ENCODE data around the gene ZFYVE28.

Gene ZFYVE28

GRCh38 chr4:2425386-2426068, 7.1 kb upstream of the ZFYVE28 start:
- no peak for TF ChIP-seq EZH2phosphoT487 (conservative IDR thresholded peaks at IDR 0.05; ENCODE audit: low read length)
- no peak for TF ChIP-seq CTCF (IDR thresholded peaks at IDR 0.05; ENCODE audit: insufficient read depth, low read length, poor library complexity, severe bottlenecking)

GRCh38 chr4:2424581-2424980, 6.1 kb upstream of the ZFYVE28 start:
- Histone ChIP-seq H3K27ac (ENCODE audit: low read depth, low read length) (no peak overlapping the region), H3K9me3 (ENCODE audit: insufficient read depth, low read length) (no peaks in the 10 kb centered on the region), H3K4me2 (ENCODE audit: low read depth, low read length, poor library complexity, severe bottlenecking) (no peak overlapping the region), H2AFZ (ENCODE audit: low read depth, low read length, severe bottlenecking) (no peak overlapping the region), H3F3A (ENCODE audit: insufficient read depth) (no peaks in the 10 kb centered on the region), H3K9me2 (replicated peaks; ENCODE audit: insufficient read depth, low read length) (no peaks in the 10 kb centered on the region), H3K9ac (ENCODE audit: low read length) (no peak overlapping the region), H3K36me3 (ENCODE audit: low read length) (no peaks in the 10 kb centered on the region), H3K79me2 (ENCODE audit: insufficient read depth, low read length) (no peaks in the 10 kb centered on the region), H3K27me3 (ENCODE audit: low read length) (no peaks in the 10 kb centered on the region), H4K20me1 (ENCODE audit: low read depth, low read length) (no peaks in the 10 kb centered on the region), H3K4me3 (ENCODE audit: insufficient read depth, low read length, poor library complexity, severe bottlenecking) (no peak overlapping the region)
- no peak for TF ChIP-seq EZH2phosphoT487 (conservative IDR thresholded peaks at IDR 0.05; ENCODE audit: low read length)
- no peak for TF ChIP-seq CTCF (IDR thresholded peaks at IDR 0.05; ENCODE audit: insufficient read depth, low read length, poor library complexity, severe bottlenecking)

More at GRCh38 chr4:2425386-2426068, 7.1 kb upstream of the ZFYVE28 start:
- H3K9me3 ChIP-seq (ENCODE audit: insufficient read depth, low read length), result no peaks in the 10 kb centered on the region
- no peak overlapping the region for H2AFZ ChIP-seq (ENCODE audit: low read depth, low read length, severe bottlenecking)
- no peaks in the 10 kb centered on the region for H3K27me3 ChIP-seq (ENCODE audit: low read length)
- H3F3A ChIP-seq (ENCODE audit: insufficient read depth), result no peaks in the 10 kb centered on the region
- H3K9ac ChIP-seq (ENCODE audit: low read length), result no peak overlapping the region
- no peaks in the 10 kb centered on the region for H3K79me2 ChIP-seq (ENCODE audit: insufficient read depth, low read length)
- H3K4me2 ChIP-seq (ENCODE audit: low read depth, low read length, poor library complexity, severe bottlenecking), result no peak overlapping the region
- no peak overlapping the region for H3K4me3 ChIP-seq (ENCODE audit: insufficient read depth, low read length, poor library complexity, severe bottlenecking)
- no peaks in the 10 kb centered on the region for H3K36me3 ChIP-seq (ENCODE audit: low read length)
- no peak overlapping the region for H3K27ac ChIP-seq (ENCODE audit: low read depth, low read length)
- H4K20me1 ChIP-seq (ENCODE audit: low read depth, low read length), result no peaks in the 10 kb centered on the region
- no peaks in the 10 kb centered on the region for H3K9me2 ChIP-seq (replicated peaks; ENCODE audit: insufficient read depth, low read length)

GRCh38 chr4:2423695-2424094, 5.2 kb upstream of the ZFYVE28 start:
- Histone ChIP-seq H3K9me3 (ENCODE audit: insufficient read depth, low read length) (no peaks in the 10 kb centered on the region), H3K4me2 (ENCODE audit: low read depth, low read length, poor library complexity, severe bottlenecking) (no peak overlapping the region), H3K9me2 (replicated peaks; ENCODE audit: insufficient read depth, low read length) (no peaks in the 10 kb centered on the region), H2AFZ (ENCODE audit: low read depth, low read length, severe bottlenecking) (no peak overlapping the region), H3K36me3 (ENCODE audit: low read length) (no peaks in the 10 kb centered on the region), H3K27me3 (ENCODE audit: low read length) (no peaks in the 10 kb centered on the region), H3F3A (ENCODE audit: insufficient read depth) (no peaks in the 10 kb centered on the region), H4K20me1 (ENCODE audit: low read depth, low read length) (no peaks in the 10 kb centered on the region), H3K79me2 (ENCODE audit: insufficient read depth, low read length) (no peaks in the 10 kb centered on the region), H3K9ac (ENCODE audit: low read length) (no peak overlapping the region), H3K4me3 (ENCODE audit: insufficient read depth, low read length, poor library complexity, severe bottlenecking) (no peak overlapping the region), H3K27ac (ENCODE audit: low read depth, low read length) (no peak overlapping the region)
- no peak for TF ChIP-seq CTCF (IDR thresholded peaks at IDR 0.05; ENCODE audit: insufficient read depth, low read length, poor library complexity, severe bottlenecking)

Data from SU-DHL-6 (cell line).